GM19395 (cell line): ENCODE data around the gene PROKR1.
"Not testable (repeated sequence)": the region's sequence is repeated elsewhere in the genome, so short reads cannot be mapped to it uniquely, and the experiment has no call there.

Experiments
- ATAC-seq: cut with Tn5 transposase; IDR thresholded peaks from one replicate; pipeline ENCODE4 v1.9.1; 2021; ENCODE audit warnings: mild to moderate bottlenecking, moderate library complexity; ENCODE audit not compliant: unreplicated experiment

PROKR1 gene

GRCh38 chr2:68653538-68653982 lies 10.2 kb downstream of the PROKR1 start:
- ATAC-seq = peak; percentile 94

- no peak for ATAC-seq
Observed at GRCh38 chr2:68658266-68658665, 14.9 kb downstream of the PROKR1 start.

DNA sequence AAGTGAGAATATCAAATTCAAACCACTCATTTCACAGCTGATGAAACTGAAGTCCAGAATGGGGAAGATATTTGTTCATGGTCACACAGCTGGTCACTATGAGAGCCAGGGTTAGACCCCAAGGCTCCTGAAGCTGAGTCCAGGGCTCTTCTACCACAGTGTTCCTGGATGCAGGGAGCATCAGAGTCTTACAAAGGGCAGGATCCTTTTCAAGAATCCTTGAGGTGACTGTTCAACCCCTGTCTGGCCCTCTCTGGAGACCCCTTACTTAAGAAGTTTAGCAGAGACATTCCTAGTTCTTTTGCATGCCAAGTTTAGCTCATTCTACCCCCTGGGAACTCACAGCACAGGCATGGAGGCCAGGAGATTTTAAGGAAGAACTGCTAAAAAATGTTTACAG lies 15.7 kb downstream of the PROKR1 start:
- no peak for ATAC-seq

- ATAC-seq = no peak
Observed at GRCh38 chr2:68660658-68661057, 17.3 kb downstream of the PROKR1 start.

- ATAC-seq = no peak
Observed at GRCh38 chr2:68662466-68662865, 19.1 kb downstream of the PROKR1 start.

- ATAC-seq = no peak
Observed at GRCh38 chr2:68663371-68664156, 20.2 kb downstream of the PROKR1 start.

- no peak for ATAC-seq
Observed at GRCh38 chr2:68667371-68667770, 24.0 kb downstream of the PROKR1 start.

DNA sequence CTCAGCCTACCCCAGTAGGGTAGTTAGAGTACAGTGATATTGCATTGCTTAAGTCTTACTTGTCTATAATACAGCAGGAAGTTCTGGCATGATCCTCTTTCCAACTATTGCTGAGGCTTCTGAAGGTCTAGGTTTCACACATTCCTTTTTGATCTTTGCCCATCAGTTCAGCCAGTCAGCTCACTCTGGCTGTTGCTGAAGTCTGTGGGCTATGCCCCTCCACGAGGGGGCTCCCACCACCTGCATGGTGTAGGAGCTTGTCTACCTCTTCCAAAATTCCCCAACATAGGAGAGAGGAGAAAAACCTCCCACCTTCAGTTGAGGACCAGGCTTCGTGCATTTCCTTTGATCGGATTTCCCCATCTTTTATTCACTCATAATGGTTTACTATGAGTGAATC lies 26.3 kb downstream of the PROKR1 start:
- no peak for ATAC-seq

DNA sequence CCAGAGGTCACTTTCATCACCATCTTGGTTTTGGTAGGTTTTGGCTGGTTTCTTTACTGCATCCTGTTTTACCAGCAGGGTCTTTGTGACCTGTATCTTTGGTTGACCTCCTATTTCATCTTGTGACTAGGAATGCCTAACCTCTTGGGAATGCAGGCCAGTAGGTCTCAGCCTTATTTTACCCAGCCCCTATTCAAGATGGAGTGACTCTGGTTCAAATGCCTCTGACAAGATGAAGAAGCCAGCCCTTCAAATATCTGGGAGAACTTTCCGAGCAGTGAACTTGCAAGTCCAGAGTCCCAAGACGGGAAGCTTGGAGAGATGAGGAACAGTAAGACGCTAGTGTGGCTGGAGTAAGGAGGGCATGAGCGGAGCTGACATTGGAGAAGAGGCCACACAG lies 28.6 kb downstream of the PROKR1 start:
- ATAC-seq = no peak

DNA sequence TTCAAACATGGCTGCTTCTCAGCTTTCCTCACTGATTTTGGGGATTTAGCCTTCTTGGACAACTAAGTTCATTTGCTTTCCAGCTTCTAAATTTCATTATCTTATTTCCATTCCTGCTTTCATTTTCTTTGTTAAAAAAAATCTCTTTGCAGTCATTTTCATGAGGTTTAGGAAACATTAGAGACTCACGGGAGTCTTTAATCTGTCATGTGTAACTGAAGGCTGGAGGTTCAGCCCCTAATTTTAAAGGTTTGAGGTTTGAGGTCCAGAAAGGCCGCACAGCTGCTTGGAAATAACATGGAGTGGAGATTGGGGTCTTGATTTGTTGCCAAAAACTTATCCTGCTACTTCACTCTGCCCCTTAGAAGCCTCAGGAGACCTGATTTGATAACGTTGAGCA lies 30.3 kb downstream of the PROKR1 start:
- ATAC-seq = no peak

- no peak for ATAC-seq
Observed at GRCh38 chr2:68675470-68675869, 32.1 kb downstream of the PROKR1 start.

GRCh38 chr2:68677837-68678236 lies 34.5 kb downstream of the PROKR1 start:
- ATAC-seq = not testable (repeated sequence)

DNA sequence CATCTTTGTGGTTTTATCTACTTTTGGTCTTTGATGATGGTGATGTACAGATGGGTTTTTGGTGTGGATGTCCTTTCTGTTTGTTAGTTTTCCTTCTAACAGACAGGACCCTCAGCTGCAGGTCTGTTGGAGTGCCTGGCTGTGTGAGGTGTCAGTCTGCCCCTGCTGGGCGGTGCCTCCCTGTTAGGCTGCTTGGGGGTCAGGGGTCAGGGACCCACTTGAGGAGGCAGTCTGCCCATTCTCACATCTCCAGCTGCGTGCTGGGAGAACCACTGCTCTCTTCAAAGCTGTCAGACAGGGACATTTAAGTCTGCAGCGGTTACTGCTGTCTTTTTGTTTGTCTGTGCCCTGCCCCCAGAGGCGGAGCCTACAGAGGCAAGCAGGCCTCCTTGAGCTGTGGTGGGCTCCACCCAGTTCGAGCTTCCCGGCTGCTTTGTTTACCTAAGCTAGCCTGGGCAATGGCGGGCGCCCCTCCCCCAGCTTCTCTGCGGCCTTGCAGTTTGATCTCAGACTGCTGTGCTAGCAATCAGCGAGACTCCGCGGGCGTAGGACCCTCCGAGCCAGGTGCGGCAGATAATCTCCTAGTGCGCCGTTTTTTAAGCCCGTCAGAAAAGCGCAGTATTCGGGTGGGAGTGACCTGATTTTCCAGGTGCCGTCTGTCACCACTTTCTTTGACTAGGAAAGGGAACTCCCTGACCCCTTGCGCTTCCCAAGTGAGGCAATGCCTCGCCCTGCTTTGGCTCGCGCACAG lies 36.0 kb downstream of the PROKR1 start:
- not testable (repeated sequence) for ATAC-seq

GRCh38 chr2:68679917-68680267 lies 36.5 kb downstream of the PROKR1 start:
- not testable (repeated sequence) for ATAC-seq

DNA sequence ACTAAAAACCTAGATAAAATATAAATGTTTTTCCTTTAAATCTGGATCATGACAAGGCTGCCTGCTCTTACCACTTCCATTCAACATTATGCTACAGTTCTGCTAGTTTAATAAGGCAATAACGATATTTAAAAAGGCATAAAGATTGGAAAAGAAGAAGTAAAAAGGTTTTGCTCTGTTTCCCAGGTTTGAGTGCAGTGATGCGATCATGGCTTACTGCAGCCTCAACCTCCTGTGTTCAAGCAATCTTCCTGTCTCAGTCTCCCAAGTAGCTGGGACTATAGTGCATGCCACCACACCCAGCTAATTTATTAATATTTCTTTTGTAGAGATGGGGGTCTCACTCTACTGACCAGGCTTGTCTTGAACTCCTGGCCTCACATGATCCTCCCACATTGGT lies 40.8 kb downstream of the PROKR1 start:
- ATAC-seq = no peak

DNA sequence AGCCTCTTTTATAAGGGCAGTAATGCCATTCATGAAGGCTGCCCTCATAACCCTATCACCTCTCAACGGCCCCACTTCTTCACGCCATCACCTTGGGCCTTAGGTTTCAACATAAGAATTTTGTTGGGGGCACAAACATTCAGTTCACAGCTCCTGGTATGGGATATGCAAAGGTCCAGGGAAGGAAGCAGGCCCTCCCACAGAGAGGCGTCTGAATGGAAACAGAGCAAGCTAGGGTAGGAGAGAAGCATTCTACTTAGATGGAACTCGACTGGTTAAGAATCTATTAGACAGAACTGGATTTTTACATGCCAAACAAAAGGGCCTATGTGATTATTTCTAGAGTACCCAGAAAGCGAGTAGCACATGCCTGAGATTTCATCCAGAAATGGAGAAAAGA lies 42.8 kb downstream of the PROKR1 start:
- ATAC-seq = no peak

DNA sequence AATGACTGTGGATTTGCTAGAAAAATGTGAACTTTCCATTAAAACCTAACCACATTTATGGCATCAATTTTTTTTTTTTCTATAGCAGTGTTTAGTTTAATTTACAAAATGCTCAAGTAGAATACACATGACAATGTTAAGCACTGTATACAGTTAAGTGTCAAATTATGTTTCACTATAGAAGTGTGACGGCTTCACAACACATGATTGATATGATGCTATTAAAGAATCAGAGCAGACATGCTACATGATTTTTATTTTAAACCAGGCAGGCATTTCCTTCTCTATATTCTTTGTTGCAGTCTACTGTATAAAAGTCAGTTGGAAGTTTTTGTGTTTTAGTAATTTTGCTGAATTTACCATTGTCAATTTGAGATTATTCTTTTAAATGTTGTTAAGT lies 43.6 kb downstream of the PROKR1 start:
- ATAC-seq = no peak

- peak; percentile 94 for ATAC-seq
Observed at GRCh38 chr2:68689553-68690537, 46.5 kb downstream of the PROKR1 start.

DNA sequence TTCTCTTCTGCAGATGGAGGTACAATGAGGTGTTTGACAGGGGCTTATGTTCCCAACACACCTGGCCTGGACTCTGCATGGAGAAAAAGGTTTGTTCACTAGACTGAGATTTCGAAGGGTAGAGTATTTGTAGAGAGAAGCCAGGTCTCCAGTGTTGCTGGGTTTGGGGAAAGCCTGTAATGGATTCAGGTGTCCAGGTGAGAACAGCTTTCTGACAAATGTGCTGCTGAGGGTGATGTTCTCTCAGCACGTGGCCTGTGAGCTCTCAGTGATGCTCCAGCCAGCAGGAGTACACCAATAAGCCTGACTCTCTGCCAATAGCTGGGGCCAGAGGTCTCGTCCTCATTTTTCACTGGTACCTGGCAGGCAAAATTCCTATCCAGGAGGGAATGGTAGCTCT lies 47.5 kb downstream of the PROKR1 start:
- no peak for ATAC-seq

DNA sequence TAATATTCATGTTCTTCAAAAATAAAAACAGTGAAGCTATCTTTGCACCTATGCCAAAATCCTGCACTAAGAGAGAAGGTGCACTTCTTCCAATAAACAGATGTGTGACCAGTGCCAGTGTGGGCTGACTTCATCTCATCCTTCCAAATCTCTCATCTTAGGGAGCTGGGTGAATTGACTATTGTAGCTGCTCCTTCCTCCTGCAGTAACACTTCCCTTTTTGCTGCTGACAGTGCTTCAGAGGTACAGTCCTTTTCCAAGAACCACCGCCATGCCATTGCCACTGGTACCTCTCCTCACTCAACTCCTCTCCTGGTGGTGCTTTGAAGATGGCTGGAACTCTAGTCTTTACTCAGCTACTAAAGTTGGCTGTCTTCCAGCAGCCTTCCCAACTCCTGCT lies 49.1 kb downstream of the PROKR1 start:
- no peak for ATAC-seq

DNA sequence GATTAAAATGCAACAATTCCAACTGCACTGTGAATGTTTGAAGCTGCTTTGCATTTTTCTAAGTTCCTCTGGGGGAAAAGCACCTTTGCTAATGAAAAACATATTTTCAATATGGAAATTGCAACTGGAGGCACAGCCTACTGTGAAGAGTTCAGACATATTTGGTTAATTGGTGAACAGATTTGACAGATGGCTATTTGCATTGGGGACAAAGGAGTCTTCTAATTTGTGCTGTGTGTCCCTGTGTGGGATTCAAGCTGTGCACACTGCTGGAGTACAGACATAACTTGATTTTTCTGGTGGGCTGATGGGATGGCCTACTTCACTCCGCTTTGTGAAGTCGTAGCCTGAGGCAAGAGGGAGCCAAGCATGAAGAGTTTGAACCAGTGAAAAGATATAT lies 50.6 kb downstream of the PROKR1 start:
- no peak for ATAC-seq
